Esophagus squamous epithelium (tissue), 4 donors: ENCODE results near the gene ADA.

Experiments used
- POLR2A ChIP-seq, 4 donors: fragments of 450-650 bp; IDR thresholded peaks; one replicate each; pipeline ENCODE4 v1.6.1; 2017; ENCODE audit warnings: antibody characterized with exemption in 4 of 4, mild to moderate bottlenecking in 4 of 4, moderate library complexity in 3 of 4
- TF ChIP-seq, protein P1 (sequence below), 6 experiments: fragments of 450-650 bp in 4 of 6; fragments of 200-600 bp in 2 of 6; sonication (generic) in 2 of 6; IDR thresholded peaks; one replicate each; pipeline ENCODE4 v1.5.1; 2016 to 2019; ENCODE audit warnings: antibody characterized with exemption in 6 of 6, mild to moderate bottlenecking in 4 of 6, moderate library complexity in 4 of 6

DNA sequence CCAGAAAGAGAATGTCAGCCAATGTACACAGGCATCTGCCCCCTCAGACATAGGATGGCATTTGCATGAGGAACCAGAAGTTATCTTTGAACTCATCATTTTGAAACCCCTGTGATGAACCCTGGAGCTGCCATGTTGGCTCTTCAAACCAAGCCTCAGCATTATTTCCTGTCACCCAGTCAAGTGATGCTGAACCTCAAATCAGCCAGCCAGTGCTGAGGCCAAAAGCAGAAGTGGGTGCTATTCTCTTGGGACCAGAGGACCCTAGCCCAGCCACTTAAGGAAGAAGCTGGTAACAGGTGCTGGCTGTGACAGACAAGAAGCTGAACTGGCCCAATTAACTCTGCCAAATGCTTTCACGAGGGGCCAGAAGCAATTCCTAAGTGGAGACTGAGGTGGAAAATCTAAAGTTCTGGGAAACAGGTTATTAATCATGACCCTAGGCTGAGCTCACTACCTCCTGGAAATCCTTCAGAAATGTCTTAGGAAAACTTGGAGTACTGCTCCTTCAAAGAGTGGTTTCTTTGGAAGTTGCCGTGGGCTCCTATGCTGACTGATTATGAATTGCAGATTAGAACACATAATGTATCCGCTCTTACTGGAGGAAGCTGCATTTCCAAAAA is 65.1 kb downstream of the ADA start:
- TF ChIP-seq, protein P1, sequence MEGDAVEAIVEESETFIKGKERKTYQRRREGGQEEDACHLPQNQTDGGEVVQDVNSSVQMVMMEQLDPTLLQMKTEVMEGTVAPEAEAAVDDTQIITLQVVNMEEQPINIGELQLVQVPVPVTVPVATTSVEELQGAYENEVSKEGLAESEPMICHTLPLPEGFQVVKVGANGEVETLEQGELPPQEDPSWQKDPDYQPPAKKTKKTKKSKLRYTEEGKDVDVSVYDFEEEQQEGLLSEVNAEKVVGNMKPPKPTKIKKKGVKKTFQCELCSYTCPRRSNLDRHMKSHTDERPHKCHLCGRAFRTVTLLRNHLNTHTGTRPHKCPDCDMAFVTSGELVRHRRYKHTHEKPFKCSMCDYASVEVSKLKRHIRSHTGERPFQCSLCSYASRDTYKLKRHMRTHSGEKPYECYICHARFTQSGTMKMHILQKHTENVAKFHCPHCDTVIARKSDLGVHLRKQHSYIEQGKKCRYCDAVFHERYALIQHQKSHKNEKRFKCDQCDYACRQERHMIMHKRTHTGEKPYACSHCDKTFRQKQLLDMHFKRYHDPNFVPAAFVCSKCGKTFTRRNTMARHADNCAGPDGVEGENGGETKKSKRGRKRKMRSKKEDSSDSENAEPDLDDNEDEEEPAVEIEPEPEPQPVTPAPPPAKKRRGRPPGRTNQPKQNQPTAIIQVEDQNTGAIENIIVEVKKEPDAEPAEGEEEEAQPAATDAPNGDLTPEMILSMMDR (IDR thresholded peaks at IDR 0.05) = no peak
- peak in 1 of 4 donors; percentile 13 for TF ChIP-seq POLR2A (IDR thresholded peaks at IDR 0.05)
